Natural killer cell treated with Interleukin-12 subunit alpha and Interleukin-12 subunit beta and Interleukin-15 and Interleukin-18, amount 100 ng/mL, for 72 hours (primary cell): ENCODE measurements around the gene PIK3CD. TPM values are rescaled to one million over a fixed set of nuclear protein-coding genes. Genes with fewer than 3 reads are reported as not detected.
A peak's percentile ranks its signal among the peaks of the same experiment; 100 is the strongest.

Experiments used
- ATAC-seq, 2 donors: fragments of 150-1000 bp; cut with Tn5 transposase in 1 of 2; sonication (Bioruptor Pico), chemical (Tn5 transposase) in 1 of 2; 2 replicates each; pipeline ENCODE4 v1.10.0; 2021
- DNase-seq: peaks from one replicate; pipeline ENCODE4 v3.0.0; 2022; ENCODE audit warnings: low spot score
- H3K27ac Mint-ChIP-seq, 2 donors: 1 replicate in 1 of 2; 2 replicates in 1 of 2; pipeline ENCODE4 v1.8.0; 2022; ENCODE audit warnings: mixed read lengths in 2 of 2, mild to moderate bottlenecking in 1 of 2, moderate library complexity in 1 of 2
- H3K27me3 Mint-ChIP-seq, 2 donors: 1 replicate in 1 of 2; 2 replicates in 1 of 2; pipeline ENCODE4 v1.8.0; 2022; ENCODE audit warnings: mixed read lengths in 2 of 2
- H3K36me3 Mint-ChIP-seq: one replicate; pipeline ENCODE4 v1.8.0; 2022; ENCODE audit warnings: mixed read lengths
- H3K4me1 Mint-ChIP-seq, 2 donors: 1 replicate in 1 of 2; 2 replicates in 1 of 2; pipeline ENCODE4 v1.8.0; 2022; ENCODE audit warnings: low read depth in 2 of 2, mixed read lengths in 2 of 2, mild to moderate bottlenecking in 1 of 2
- H3K4me3 Mint-ChIP-seq: one replicate; pipeline ENCODE4 v1.8.0; 2022; ENCODE audit warnings: mixed read lengths
- H3K9me3 Mint-ChIP-seq: 2 replicates; pipeline ENCODE4 v1.8.0; 2022; ENCODE audit warnings: mixed read lengths
- total RNA-seq, 2 donors: library from RNA; stranded (reverse); gene quantifications; one replicate each; pipeline ENCODE4 v1.2.3, GENCODE V29; 2022

The PIK3CD gene
- 100 to 1,000 TPM; 273 to 444 TPM for total RNA-seq

DNA sequence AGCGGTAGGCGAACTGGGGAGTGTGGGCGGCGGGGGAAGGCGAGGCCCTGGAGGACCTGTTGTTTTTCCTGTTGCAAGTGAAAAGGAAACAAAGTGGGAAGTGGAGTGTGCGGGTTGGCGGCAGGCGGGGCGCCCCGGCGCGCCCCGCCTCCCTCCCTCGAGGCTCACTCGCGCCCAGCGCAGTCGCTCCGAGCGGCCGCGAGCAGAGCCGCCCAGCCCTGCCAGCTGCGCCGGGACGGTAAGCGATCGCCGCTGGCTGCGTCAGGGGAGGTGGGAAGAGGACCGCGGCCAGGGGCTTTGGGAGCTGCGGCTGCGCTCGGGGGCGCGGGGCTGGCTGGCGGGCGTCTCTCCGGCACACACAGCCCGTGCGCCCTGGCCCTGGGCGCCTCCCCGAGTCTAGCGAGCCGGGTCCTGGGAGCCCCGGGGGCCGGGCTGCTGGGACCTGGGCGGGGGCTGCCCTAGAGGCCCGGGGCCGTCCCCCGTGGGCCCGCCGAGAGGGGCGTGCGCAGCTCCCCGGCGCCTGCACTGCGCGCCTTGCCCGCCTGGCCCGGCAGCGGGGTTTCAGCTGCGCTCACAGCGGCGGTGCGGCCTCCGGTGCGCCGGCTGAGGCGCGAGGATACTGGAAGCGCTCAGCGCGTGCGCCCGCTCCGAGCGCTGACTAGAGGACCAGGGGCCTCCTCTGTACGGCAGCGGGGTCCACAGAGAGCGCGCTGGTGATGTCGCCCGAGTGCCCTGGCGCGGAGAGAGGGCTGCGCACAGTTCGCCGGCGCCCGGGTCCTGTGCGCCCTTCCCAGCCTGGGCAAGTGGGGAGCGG is at the start of gene PIK3CD:
Gene PIK3CD, plus strand, starts transcription at position 167 of the 814 bp plus-strand sequence. CDS start 58,725 bp downstream, outside the sequence.
- Mint-ChIP-seq H3K4me3 (peak within 1 kb of the TSS; percentile 96), H3K4me1 (peaks cover 40 to 44% of the 10 kb centered on the region in 2 donors), H3K36me3 (peaks cover 6% of the 10 kb centered on the region), H3K9me3 (no peaks in the 10 kb centered on the region), H3K27me3 (no peaks in the 10 kb centered on the region), H3K27ac (peak within 1 kb of the TSS; percentile 98 to 99)
- ATAC-seq (peak; percentile 62 to 65), DNase-seq (peak; percentile 70)

DNA sequence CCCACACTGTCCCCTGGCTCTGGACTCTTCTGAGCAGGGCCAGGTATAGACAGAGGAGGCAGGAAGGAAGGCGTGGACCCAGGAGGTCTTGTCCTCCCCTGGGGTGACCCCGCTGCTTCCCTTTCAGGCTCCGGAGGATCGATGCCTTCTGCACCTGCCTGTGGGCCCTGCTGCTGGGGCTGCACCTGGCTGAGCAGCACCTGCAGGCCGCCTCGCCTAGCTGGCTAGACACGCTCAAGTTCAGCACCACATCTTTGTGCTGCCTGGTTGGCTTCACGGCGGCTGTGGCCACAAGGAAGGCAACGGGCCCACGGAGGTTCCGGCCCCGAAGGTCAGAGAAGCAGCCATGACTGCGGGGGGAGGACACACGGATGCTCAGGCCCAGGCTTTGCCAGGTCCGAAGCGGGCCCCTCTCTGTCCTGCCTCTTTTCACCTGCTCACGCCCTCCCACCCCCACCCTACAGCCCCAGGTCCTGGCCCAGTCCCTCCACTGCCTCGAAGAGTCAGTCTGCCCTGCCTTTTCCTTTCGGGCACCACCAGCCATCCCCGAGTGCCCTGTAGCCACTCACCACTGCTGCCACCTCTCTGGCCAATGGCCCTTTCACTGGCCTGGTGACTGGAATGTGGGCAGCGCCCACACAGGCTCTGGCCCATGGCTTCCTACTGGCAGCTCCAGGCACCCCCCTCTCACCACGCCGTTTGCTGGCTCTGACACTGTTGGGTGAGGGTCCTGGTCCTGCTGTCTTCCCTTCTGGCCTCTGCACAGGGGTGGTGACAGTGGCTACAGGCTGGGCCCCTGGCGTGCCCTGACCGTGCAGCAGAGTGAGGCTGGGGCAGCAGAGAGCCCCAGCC is 49.4 kb upstream of the PIK3CD start:
- Mint-ChIP-seq H3K27ac (no peak overlapping the region), H3K36me3 (no peaks in the 10 kb centered on the region), H3K9me3 (no peaks in the 10 kb centered on the region), H3K4me1 (no peaks in the 10 kb centered on the region), H3K4me3 (no peak overlapping the region), H3K27me3 (no peaks in the 10 kb centered on the region)
- peak in 1 of 2 donors; percentile 18 for ATAC-seq
- DNase-seq: peak; percentile 44

DNA sequence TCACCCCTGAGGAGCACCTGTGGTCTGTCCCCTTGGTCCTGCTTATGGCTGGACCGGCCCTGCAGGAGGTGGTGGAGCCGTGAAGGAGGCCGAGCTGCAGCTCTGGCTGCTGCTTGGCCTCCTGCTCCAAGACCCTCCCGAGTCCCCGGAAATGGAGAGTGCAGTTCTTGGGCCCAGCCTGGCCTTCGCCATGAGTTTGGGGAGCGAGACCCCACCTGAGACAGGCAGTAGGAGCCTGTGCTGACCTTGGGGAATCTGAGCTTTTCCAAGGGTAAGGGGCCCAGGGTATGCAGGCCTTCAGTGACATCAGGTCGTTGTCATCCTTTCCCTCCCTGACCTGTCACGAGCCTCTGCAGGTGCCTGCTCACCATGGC is 48.8 kb upstream of the PIK3CD start:
- H3K4me1 Mint-ChIP-seq: no peaks in the 10 kb centered on the region
- no peaks in the 10 kb centered on the region for H3K27me3 Mint-ChIP-seq
- H3K27ac Mint-ChIP-seq: no peak overlapping the region
- H3K4me3 Mint-ChIP-seq: no peak overlapping the region
- no peaks in the 10 kb centered on the region for H3K9me3 Mint-ChIP-seq
- no peaks in the 10 kb centered on the region for H3K36me3 Mint-ChIP-seq
- DNase-seq (peak; percentile 25), ATAC-seq (no peak)

DNA sequence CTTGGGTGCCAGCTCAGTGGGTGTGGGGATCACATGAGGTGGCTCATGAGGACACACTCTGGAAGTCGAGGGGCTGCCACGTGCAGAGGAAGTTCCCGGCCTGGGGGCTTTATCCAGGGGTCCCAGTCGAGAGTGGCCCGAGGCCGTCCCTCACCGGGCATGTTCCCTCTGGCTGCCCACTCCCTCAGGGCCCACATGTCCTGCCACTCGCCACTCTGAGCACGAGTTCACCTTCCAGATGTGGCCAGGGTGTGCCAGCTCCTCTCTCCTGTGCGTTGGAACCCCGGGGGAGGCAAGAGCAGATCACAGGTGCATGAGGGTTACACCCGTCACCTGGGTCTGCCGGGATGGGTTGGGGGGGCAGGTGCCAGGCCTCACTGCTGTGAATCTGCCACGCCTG is 48.2 kb upstream of the PIK3CD start:
- no peak overlapping the region for H3K4me3 Mint-ChIP-seq
- ATAC-seq (no peak), DNase-seq (no peak)
- no peaks in the 10 kb centered on the region for H3K4me1 Mint-ChIP-seq
- H3K27me3 Mint-ChIP-seq: no peaks in the 10 kb centered on the region
- no peak overlapping the region for H3K27ac Mint-ChIP-seq
- no peaks in the 10 kb centered on the region for H3K9me3 Mint-ChIP-seq
- H3K36me3 Mint-ChIP-seq: no peaks in the 10 kb centered on the region

DNA sequence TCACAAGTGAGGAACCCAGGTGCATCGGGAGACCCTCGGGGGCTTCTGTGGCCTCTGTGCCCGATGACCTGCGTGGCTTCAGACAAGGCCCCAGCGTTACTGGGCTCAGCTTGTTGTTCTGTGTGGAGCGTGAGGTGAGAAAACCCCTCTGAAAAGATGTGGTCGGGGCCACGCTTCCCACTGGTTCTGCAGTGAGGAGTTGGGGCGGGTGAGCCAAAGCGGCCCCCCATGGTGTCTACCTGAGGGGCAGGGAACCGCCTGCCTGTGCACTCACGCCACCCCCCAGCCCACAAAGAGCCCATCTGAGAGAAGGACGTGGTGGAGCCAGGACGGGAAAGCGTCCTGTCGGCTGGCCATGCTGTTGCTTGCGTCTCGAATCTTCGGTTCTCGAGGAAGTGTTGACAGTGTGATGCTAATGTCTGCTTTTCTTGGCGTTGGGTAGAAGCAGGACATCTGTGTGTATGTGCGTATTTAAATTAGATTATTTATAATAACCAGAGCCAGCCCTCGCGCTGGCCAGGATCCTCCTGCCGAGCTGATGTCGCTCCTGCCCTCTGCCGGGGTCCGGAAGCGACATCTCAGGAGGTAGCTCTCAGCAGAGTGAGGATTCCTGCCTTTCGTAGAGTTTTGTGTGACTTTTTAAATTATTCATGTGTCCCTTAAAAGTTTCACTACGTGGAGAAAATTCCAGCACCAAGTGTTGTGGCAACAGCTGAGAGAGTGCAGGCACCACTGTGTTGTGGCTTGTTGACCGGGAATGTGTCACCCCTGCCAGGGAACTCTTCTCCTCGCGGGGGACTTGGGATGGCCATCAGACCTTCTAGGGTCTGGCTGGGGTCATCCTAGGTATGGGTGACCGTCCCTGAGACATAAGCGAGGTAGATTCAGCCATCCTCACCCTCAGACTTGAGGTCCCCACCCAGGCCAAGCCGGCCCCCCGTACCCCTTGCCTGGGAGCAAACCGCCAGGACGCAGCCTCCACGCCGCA is 47.5 kb upstream of the PIK3CD start:
- Mint-ChIP-seq H3K36me3 (no peaks in the 10 kb centered on the region), H3K4me3 (no peak overlapping the region), H3K27me3 (no peaks in the 10 kb centered on the region), H3K9me3 (no peaks in the 10 kb centered on the region), H3K4me1 (no peaks in the 10 kb centered on the region), H3K27ac (no peak overlapping the region)
- no peak for ATAC-seq
- peak; percentile 48 for DNase-seq

DNA sequence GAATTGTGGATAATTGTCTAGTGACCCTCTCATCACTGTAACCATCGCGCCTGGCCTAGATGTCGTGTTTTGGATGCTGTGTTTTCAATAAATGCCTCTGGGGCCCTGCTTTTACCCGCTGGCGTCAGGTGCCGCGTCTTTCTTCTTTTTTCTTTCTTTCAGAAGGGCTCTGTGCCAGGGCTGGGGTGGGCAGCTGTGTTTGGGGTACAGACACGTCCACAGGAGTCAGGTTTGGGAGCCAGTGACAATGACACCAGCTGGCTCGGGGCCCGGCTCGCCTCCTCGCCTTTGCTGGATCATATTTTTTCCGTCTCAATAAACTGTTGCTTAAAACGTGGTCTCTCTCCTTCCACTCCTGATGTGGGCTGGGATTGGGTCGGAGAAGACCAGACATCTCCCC is 46.7 kb upstream of the PIK3CD start:
- DNase-seq: peak; percentile 39
- Mint-ChIP-seq H3K9me3 (no peaks in the 10 kb centered on the region), H3K4me1 (no peaks in the 10 kb centered on the region), H3K27ac (no peak overlapping the region), H3K27me3 (no peaks in the 10 kb centered on the region), H3K4me3 (no peak overlapping the region), H3K36me3 (no peaks in the 10 kb centered on the region)
- ATAC-seq: no peak

DNA sequence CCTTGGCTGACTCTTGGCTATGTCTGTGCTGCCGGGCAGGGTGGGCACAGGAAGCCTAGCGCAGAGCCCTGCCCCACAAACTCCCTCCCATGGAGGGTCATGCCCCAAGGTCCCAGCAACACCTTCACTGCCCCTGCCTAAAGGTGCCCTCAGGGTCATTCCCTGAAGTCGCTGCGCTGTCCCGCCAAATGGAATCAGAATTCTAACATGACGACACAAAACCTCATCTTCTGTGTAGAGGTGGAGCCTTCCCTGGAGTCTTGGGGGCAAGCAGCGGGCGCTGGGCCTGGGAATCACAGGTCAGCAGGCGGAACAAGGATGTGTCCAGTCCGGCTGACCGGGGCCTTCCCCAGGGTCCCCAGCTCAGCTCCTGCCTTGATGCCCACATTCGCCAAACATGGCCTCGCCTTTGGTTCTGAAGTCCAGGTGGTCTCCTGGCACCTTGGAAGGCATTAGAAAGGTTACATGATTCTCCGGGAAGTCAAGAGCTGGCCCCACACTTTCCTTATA is 45.5 kb upstream of the PIK3CD start:
- H3K9me3 Mint-ChIP-seq: no peaks in the 10 kb centered on the region
- peak; percentile 34 for DNase-seq
- no peaks in the 10 kb centered on the region for H3K36me3 Mint-ChIP-seq
- ATAC-seq: no peak
- no peak overlapping the region for H3K27ac Mint-ChIP-seq
- no peak overlapping the region for H3K4me3 Mint-ChIP-seq
- no peaks in the 10 kb centered on the region for H3K27me3 Mint-ChIP-seq
- H3K4me1 Mint-ChIP-seq: no peaks in the 10 kb centered on the region

DNA sequence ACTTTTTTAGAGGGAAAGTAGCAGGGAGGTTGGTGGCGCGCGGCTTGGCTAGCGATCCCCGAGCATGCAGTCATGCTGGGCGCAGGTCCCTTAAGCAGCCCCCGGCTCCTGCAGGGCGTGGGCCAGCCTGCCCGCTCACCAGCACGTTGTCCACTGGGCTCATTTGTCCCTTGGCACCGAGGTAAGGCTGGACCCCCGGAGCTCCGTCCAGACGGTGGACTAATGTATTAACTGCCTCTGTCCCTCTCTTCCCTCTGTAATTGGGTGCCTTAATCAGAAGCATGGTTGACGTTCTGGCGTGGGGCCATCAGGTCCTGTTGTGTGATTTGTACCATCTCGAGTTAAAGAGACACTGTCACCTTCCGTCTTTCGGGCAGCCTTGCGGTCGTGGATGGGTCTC is 45.1 kb upstream of the PIK3CD start:
- DNase-seq (peak; percentile 29), ATAC-seq (no peak)
- Mint-ChIP-seq H3K4me3 (no peak overlapping the region), H3K9me3 (no peaks in the 10 kb centered on the region), H3K27ac (no peak overlapping the region), H3K27me3 (no peaks in the 10 kb centered on the region), H3K4me1 (no peaks in the 10 kb centered on the region), H3K36me3 (no peaks in the 10 kb centered on the region)

DNA sequence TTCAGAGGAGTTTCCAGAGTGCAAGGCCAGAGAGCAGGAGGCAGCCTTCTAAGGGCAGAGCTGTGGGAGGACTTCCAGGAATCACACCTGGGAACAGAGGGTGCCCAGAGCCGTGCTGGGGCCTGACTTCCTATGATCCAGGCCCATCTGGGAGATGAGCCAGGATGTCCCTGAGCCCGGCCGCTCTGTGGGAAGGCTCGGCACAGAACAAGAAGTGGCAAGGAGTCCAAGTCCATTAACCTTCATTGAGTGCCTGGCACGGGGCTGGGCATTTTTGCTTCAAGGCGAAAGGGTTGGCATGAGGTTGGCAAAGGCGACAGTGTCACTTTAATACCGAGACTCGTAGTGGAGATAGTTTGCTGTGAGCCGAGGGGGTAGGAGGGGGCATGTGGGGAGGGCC is 44.6 kb upstream of the PIK3CD start:
- Mint-ChIP-seq H3K27me3 (no peaks in the 10 kb centered on the region), H3K27ac (no peak overlapping the region), H3K9me3 (no peaks in the 10 kb centered on the region), H3K4me3 (no peak overlapping the region), H3K4me1 (no peaks in the 10 kb centered on the region), H3K36me3 (no peaks in the 10 kb centered on the region)
- ATAC-seq (no peak), DNase-seq (no peak)

DNA sequence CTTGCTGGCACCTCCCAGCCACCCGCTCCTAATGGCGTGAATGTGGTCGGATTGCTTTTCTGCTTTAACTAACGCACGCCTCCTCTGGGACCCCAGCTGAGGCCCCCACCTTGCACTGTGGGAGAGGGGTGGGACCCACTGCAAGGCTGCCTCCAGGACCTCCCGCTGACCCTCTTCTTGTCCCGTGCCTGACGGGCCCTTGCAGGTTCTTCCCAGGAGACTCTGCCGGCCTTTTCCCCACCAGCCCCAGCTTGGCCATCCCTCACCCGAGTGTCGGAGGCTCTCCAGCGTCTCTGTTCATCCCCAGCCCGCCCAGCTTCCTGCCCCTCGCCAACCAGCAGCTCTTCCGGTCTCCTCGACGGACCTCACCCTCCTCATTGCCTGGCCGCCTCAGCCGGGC is 44.2 kb upstream of the PIK3CD start:
- Mint-ChIP-seq H3K9me3 (no peaks in the 10 kb centered on the region), H3K4me1 (no peaks in the 10 kb centered on the region), H3K27ac (no peak overlapping the region), H3K27me3 (no peaks in the 10 kb centered on the region), H3K36me3 (no peaks in the 10 kb centered on the region), H3K4me3 (no peak overlapping the region)
- no peak for DNase-seq
- no peak for ATAC-seq

DNA sequence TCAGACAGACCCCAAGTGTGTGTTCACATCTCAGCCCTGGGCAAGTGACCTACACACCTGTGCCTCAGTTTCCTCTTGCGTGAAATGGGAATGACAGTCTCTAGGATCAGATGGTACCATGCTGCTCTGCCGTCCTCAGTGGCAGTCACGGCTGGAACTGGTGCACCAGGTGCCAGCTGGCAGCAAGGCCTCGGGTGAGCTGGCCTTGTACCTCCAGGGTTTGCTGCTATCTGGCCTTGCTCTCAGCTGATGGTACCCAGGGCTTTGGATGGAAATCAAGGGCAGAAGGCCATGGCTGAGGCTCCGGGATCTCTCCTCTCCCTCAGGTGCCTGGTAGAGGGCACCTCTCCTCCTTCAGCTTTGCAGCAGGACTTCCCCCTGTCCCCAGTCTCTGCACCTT is 41.5 kb upstream of the PIK3CD start:
- Mint-ChIP-seq H3K36me3 (no peaks in the 10 kb centered on the region), H3K4me1 (no peaks in the 10 kb centered on the region), H3K9me3 (no peaks in the 10 kb centered on the region), H3K27me3 (no peaks in the 10 kb centered on the region), H3K4me3 (no peak overlapping the region), H3K27ac (no peak overlapping the region)
- DNase-seq: no peak
- ATAC-seq: no peak

DNA sequence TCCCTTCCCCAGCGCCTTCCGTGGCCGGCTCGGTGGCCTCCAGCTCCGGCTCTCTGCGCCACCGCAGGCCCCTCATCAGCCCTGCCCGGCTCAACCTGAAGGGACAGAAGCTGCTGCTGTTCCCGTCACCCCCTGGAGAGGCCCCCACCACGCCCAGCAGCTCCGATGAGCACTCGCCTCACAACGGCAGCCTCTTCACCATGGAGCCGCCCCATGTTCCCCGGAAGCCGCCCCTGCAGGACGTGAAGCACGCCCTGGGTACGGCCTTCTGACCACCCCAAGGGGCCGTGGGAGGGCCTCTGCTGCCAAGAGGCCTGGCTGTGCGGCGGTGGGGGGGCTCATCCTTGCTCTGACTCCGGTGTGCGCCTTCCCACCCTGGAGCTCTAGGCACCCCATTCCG is 41.0 kb upstream of the PIK3CD start:
- Mint-ChIP-seq H3K27me3 (no peaks in the 10 kb centered on the region), H3K4me1 (no peaks in the 10 kb centered on the region)

DNA sequence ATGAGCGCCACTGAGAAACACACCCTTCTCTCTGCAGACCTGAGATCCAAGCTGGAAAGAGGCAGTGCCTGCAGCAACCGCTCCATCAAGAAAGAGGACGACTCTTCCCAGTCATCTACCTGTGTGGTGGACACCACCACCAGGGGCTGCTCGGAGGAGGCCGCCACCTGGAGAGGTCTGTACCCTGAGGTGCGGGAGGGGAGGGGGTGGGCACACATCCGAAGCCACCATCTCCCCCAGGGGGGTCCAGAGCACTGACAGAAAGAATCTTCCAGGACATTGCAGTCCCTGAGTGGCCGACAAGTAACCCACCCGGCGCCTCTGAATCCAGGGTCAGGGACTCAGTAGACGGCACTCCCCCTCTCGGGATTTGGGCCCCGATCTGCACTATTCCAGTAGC is 39.8 kb upstream of the PIK3CD start:
- H3K27me3 Mint-ChIP-seq: no peaks in the 10 kb centered on the region
- ATAC-seq: no peak
- no peak for DNase-seq
- no peak overlapping the region for H3K4me3 Mint-ChIP-seq
- H3K9me3 Mint-ChIP-seq: no peaks in the 10 kb centered on the region
- H3K4me1 Mint-ChIP-seq: no peaks in the 10 kb centered on the region
- H3K36me3 Mint-ChIP-seq: no peaks in the 10 kb centered on the region
- no peak overlapping the region for H3K27ac Mint-ChIP-seq

More for the DNA sequence above, 41.0 kb upstream of the PIK3CD start:
- Mint-ChIP-seq H3K9me3 (no peaks in the 10 kb centered on the region), H3K27ac (no peak overlapping the region), H3K4me3 (no peak overlapping the region), H3K36me3 (no peaks in the 10 kb centered on the region)
- DNase-seq: no peak
- no peak for ATAC-seq
